Small intestine (tissue), 7 donors: ENCODE data around the gene FGFR3. TPM values are rescaled to one million over a fixed set of nuclear protein-coding genes. Genes with fewer than 3 reads are reported as not detected.

ENCODE experiments used
- DNase-seq, 2 donors: peaks; one replicate each; pipeline versions ENCODE4 v3.0.0 to v3.0.0-alpha.2; 2013
- FAIRE-seq: peaks from 2 replicates; lab custom pipeline; 2012; peaks lifted over from hg19 to GRCh38; lab: Jason Lieb, UNC
- H3K27ac ChIP-seq, 3 donors: one replicate each; pipeline ENCODE4 v1.5.1; 2013; ENCODE audit warnings: low read length in 2 of 3, mild to moderate bottlenecking in 2 of 3, control low read depth in 1 of 3, inconsistent platforms in 1 of 3, low read depth in 1 of 3, moderate library complexity in 1 of 3
- H3K27me3 ChIP-seq, 3 donors: one replicate each; pipeline ENCODE4 v1.6.1; 2013; ENCODE audit warnings: low read length in 3 of 3, inconsistent platforms in 1 of 3; ENCODE audit not compliant: control insufficient read depth in 3 of 3, insufficient read depth in 3 of 3
- H3K36me3 ChIP-seq, 3 donors: one replicate each; pipeline ENCODE4 v1.6.1; 2013; ENCODE audit warnings: low read length in 3 of 3, inconsistent platforms in 1 of 3, low read depth in 1 of 3, mild to moderate bottlenecking in 1 of 3, moderate library complexity in 1 of 3; ENCODE audit not compliant: control insufficient read depth in 3 of 3, insufficient read depth in 2 of 3
- H3K4me1 ChIP-seq, 3 donors: one replicate each; pipeline ENCODE4 v1.6.1; 2013; ENCODE audit warnings: low read length in 2 of 3, inconsistent platforms in 1 of 3, low read depth in 1 of 3, mild to moderate bottlenecking in 1 of 3, moderate library complexity in 1 of 3; ENCODE audit not compliant: control insufficient read depth in 3 of 3, insufficient read depth in 2 of 3
- H3K4me3 ChIP-seq, 3 donors: one replicate each; pipeline ENCODE4 v1.5.1; 2013; ENCODE audit warnings: low read length in 3 of 3, control low read depth in 1 of 3, inconsistent platforms in 1 of 3, low read depth in 1 of 3, mild to moderate bottlenecking in 1 of 3, moderate library complexity in 1 of 3
- H3K9me3 ChIP-seq, 2 donors: one replicate each; pipeline ENCODE4 v1.6.1; 2013; ENCODE audit warnings: low read depth in 1 of 2, low read length in 1 of 2; ENCODE audit not compliant: control insufficient read depth in 2 of 2, insufficient read depth in 1 of 2
- WGBS, 3 donors: extraction: QIAGEN DNeasy Blood & Tissue Kit; methylation state at CpG; one replicate each; pipeline ENCODE4 v1.1.7; 2013; 5-methylcytosine and 5-hydroxymethylcytosine counted together
- polyA plus RNA-seq, 4 donors: library from polyadenylated mRNA; stranded (reverse) in 3 of 4; unstranded in 1 of 4; fragments of 200-250 nt in 3 of 4; fragments of 120-200 nt in 1 of 4; gene quantifications; one replicate each; pipeline versions ENCODE4 v1.2.1 to v1.2.3, GENCODE V29; 2013
- donor health status: healthy with polysubstance abuse.
- donor health status: control.
- donor health status: control.
- donor health status: Bipolar disorder and iron deficiency.
- donor health status: healthy.

FGFR3 gene
- polyA plus RNA-seq, 4 donors: 13.8 to 267 (median 35.7) TPM

DNA sequence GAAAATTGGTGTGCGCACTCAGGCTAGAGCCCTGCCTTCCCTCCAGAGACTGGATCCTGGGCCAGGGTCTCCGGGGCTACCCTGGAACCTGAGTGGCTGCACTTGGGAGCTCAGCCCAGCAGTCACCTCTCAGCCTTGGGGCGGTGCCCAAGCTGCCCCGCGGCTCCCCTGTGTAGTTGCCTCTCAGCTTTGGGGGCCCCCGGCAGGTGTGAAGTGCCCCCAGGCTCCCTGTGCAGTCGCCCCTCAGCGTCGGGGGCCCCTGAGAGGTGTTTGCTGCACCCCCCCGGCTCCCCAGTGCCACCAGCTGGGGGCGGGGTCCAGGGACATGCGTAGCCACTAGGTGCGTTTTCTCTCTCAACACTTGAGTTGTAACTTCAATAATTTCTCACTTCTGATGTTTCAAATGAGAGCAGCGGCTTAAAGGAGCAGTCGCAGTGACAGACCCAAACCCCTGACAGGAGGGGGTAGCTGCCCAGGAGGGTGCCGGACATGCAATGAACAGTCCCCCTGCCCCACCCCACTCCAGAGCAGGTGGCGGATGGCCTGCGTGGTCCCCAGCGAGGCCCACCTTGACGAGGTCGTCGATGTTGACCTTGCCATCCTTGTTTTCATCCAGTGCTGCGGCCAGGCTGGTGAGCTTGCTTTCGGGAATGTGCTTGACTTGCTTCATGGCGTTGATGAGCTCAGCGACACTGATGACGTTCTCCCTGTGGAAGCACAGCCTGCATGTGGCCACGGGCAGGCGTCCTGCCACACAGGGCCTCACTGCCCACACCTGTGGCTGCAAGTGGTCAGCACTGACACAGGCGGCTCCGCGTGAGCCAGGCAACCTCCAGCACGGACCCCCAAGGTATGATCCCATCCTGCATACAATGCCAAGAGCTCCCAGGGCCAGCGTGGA lies 22.3 kb downstream of the FGFR3 start:
- Histone ChIP-seq H3K4me3 (no peak overlapping the region), H3K27ac (no peak overlapping the region), H3K9me3 (no peaks in the 10 kb centered on the region), H3K4me1 (no peaks in the 10 kb centered on the region), H3K36me3 (peaks cover 22 to 88% (median 24%) of the 10 kb centered on the region in 3 donors), H3K27me3 (no peaks in the 10 kb centered on the region)
- 94 to 96% (median 94%) methylated on average over 32 to 34 of the region's 34 CpGs for WGBS, 3 donors
- FAIRE-seq (no peak), DNase-seq (no peak)

- no peak for DNase-seq
- no peaks in the 10 kb centered on the region for H3K4me1 ChIP-seq
- H3K27me3 ChIP-seq: no peaks in the 10 kb centered on the region
- WGBS, 3 donors: 89 to 90% (median 89%) methylated on average over 25 of the region's 25 CpGs
- H3K4me3 ChIP-seq: no peak overlapping the region
- no peak for FAIRE-seq
- H3K9me3 ChIP-seq: no peaks in the 10 kb centered on the region
- peaks cover 22 to 87% (median 26%) of the 10 kb centered on the region in 3 donors for H3K36me3 ChIP-seq
- no peak overlapping the region for H3K27ac ChIP-seq
Observed at GRCh38 chr4:1815997-1816860, 23.1 kb downstream of the FGFR3 start.

- H3K27me3 ChIP-seq: no peaks in the 10 kb centered on the region
- H3K4me3 ChIP-seq: no peak overlapping the region
- H3K27ac ChIP-seq: no peak overlapping the region
- H3K36me3 ChIP-seq: peaks cover 23 to 92% (median 28%) of the 10 kb centered on the region in 3 donors
- no peak for FAIRE-seq
- DNase-seq: no peak
- H3K4me1 ChIP-seq: no peaks in the 10 kb centered on the region
- no peaks in the 10 kb centered on the region for H3K9me3 ChIP-seq
- 77 to 80% (median 80%) methylated on average over 10 of the region's 10 CpGs for WGBS, 3 donors
Observed at GRCh38 chr4:1819284-1819683, 26.2 kb downstream of the FGFR3 start.

- H3K9me3 ChIP-seq: no peaks in the 10 kb centered on the region
- no peaks in the 10 kb centered on the region for H3K27me3 ChIP-seq
- 91 to 92% (median 91%) methylated on average over 7 of the region's 7 CpGs for WGBS, 3 donors
- no peak for DNase-seq
- no peak overlapping the region for H3K4me3 ChIP-seq
- no peak for FAIRE-seq
- no peak overlapping the region for H3K27ac ChIP-seq
- peaks cover 23 to 92% (median 24%) of the 10 kb centered on the region in 3 donors for H3K36me3 ChIP-seq
- no peaks in the 10 kb centered on the region for H3K4me1 ChIP-seq
Observed at GRCh38 chr4:1819816-1820215, 26.7 kb downstream of the FGFR3 start.

DNA sequence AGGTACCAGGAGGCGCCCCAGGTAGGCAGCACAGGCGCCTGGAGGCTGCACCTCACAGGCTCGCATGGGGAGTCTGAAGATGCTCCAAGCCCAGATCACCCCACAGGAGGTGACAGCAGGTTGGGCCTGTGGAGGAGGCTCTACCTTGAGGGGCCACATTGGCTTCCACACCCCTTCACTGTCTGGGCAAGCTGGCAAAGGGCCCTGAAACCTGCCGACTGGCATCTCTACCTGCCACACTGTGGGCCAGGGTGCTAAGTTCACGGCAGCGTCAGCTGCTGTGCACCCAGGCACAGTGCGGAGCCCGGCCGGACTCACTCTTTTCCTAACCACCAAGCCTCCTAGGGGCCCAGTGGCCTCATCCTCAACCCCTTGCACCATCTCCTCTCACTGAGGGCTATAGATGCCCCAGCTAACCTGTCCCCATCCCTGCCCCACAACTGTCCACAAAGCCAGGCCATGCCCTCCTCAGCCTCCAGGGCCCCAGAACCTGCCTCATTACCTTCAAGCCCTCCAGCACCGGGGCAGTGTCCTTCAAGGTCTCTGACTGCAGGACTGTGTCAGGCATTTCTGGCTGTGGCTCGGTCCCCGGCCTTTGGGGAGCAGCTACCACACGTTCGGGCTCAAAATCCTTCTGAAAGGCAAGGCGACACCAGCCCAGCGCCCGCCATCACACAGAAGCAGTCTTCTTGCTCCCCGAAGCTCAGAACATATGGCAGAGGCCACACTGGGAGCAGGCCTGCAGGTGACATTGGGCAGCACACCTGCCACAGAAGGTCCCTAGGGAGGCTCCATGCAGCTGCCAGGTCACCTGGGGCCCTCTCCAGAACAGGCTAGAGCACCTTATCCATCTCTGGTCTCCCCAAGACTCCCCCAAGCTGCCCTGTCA lies 28.8 kb downstream of the FGFR3 start:
- FAIRE-seq (no peak), DNase-seq (no peak)
- no peak overlapping the region for H3K4me3 ChIP-seq
- H3K36me3 ChIP-seq: peaks cover 15 to 95% (median 18%) of the 10 kb centered on the region in 3 donors
- no peak overlapping the region for H3K27ac ChIP-seq
- 95 to 97% (median 96%) methylated on average over 18 of the region's 18 CpGs for WGBS, 3 donors
- H3K27me3 ChIP-seq: no peaks in the 10 kb centered on the region
- H3K9me3 ChIP-seq: no peaks in the 10 kb centered on the region
- H3K4me1 ChIP-seq: no peaks in the 10 kb centered on the region

GRCh38 chr4:1822568-1823544 lies 29.8 kb downstream of the FGFR3 start:
- H3K27me3 ChIP-seq: no peaks in the 10 kb centered on the region
- no peak overlapping the region for H3K4me3 ChIP-seq
- H3K27ac ChIP-seq: no peak overlapping the region
- no peaks in the 10 kb centered on the region for H3K9me3 ChIP-seq
- 91 to 94% (median 93%) methylated on average over 27 to 37 of the region's 37 CpGs for WGBS, 3 donors
- H3K36me3 ChIP-seq: peaks cover 9 to 88% (median 18%) of the 10 kb centered on the region in 3 donors
- DNase-seq: no peak
- no peak for FAIRE-seq
- no peaks in the 10 kb centered on the region for H3K4me1 ChIP-seq

GRCh38 chr4:1823545-1823932 lies 30.4 kb downstream of the FGFR3 start:
- H3K27me3 ChIP-seq: no peaks in the 10 kb centered on the region
- H3K4me3 ChIP-seq: no peak overlapping the region
- DNase-seq: no peak
- no peak overlapping the region for H3K27ac ChIP-seq
- peaks cover 7 to 81% (median 15%) of the 10 kb centered on the region in 3 donors for H3K36me3 ChIP-seq
- no peaks in the 10 kb centered on the region for H3K9me3 ChIP-seq
- WGBS, 3 donors: 95 to 97% (median 96%) methylated on average over 12 of the region's 12 CpGs
- FAIRE-seq: no peak
- no peaks in the 10 kb centered on the region for H3K4me1 ChIP-seq
